Vagina (tissue), 2 donors: ENCODE results near the gene SLC26A4.

Experiments
- POLR2A ChIP-seq, 2 donors: fragments of 450-650 bp; IDR thresholded peaks; one replicate each; pipeline ENCODE4 v1.6.1; 2017; ENCODE audit warnings: antibody characterized with exemption in 2 of 2, mild to moderate bottlenecking in 2 of 2, moderate library complexity in 2 of 2
- TF ChIP-seq, protein P1 (sequence below), 3 experiments: fragments of 450-650 bp in 2 of 3; fragments of 200-600 bp in 1 of 3; sonication (generic) in 1 of 3; IDR thresholded peaks; one replicate each; pipeline ENCODE4 v1.5.1; 2017 to 2019; ENCODE audit warnings: antibody characterized with exemption in 3 of 3, mild to moderate bottlenecking in 2 of 3, moderate library complexity in 2 of 3

DNA sequence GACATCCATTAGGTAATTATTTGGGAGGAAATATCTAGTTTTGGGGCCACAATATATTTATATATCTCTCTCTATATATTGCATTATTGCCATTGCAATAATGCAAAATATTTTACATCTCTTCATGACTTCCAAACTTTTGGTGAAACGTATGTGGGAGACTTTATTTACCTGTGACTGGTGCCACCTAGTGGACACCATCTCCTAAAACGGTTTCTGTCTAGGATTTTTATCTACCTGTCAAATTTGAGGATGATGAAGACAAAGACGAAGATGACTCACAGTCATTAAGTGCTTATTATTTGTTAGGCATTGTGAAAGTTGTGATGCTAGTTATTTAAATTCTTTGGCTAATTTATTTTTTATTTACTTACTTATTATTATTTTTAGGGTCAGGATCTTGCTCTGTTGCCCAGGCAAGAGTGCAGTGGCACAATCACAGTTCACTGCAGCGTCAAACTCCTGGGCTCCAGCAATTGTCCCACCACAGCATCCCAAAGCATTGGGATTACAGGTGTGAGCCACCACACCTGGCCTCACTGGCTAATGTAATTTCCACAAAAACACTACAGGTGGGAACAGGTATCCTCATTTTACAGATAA lies 64.6 kb downstream of the SLC26A4 start:
- TF ChIP-seq POLR2A (IDR thresholded peaks at IDR 0.05): no peak
- TF ChIP-seq, protein P1, sequence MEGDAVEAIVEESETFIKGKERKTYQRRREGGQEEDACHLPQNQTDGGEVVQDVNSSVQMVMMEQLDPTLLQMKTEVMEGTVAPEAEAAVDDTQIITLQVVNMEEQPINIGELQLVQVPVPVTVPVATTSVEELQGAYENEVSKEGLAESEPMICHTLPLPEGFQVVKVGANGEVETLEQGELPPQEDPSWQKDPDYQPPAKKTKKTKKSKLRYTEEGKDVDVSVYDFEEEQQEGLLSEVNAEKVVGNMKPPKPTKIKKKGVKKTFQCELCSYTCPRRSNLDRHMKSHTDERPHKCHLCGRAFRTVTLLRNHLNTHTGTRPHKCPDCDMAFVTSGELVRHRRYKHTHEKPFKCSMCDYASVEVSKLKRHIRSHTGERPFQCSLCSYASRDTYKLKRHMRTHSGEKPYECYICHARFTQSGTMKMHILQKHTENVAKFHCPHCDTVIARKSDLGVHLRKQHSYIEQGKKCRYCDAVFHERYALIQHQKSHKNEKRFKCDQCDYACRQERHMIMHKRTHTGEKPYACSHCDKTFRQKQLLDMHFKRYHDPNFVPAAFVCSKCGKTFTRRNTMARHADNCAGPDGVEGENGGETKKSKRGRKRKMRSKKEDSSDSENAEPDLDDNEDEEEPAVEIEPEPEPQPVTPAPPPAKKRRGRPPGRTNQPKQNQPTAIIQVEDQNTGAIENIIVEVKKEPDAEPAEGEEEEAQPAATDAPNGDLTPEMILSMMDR (IDR thresholded peaks at IDR 0.05): peak; percentile 71 to 83 (median 78)
